Thoracic aorta (tissue), 2 donors: ENCODE data around the gene GEMIN5. TPM values are rescaled to one million over a fixed set of nuclear protein-coding genes. Genes with fewer than 3 reads are reported as not detected.

Experiments used
- ATAC-seq: fragments of 150-250 bp; one replicate; pipeline ENCODE4 v1.8.0; 2017; ENCODE audit warnings: low read depth; ENCODE audit not compliant: insufficient number of reproducible peaks, low FRiP score
- DNase-seq: peaks from one replicate; pipeline ENCODE4 v3.0.0-alpha.2; 2020; ENCODE audit warnings: low spot score
- H3K27ac ChIP-seq, 2 donors: fragments of 200-600 bp; sonication (generic); 1 replicate in 1 of 2; 2 replicates in 1 of 2; pipeline ENCODE4 v1.5.1; 2016; ENCODE audit warnings: mild to moderate bottlenecking in 2 of 2, moderate library complexity in 2 of 2
- H3K27me3 ChIP-seq: fragments of 200-600 bp; sonication (generic); replicated peaks from 2 replicates; pipeline ENCODE4 v1.6.0; 2016; ENCODE audit warnings: mild to moderate bottlenecking; ENCODE audit not compliant: insufficient read depth
- H3K36me3 ChIP-seq: fragments of 200-600 bp; sonication (generic); one replicate; pipeline ENCODE4 v1.5.1; 2016
- H3K4me1 ChIP-seq, 2 donors: fragments of 200-600 bp; sonication (generic); 1 replicate in 1 of 2; 2 replicates in 1 of 2; pipeline versions ENCODE4 v1.5.1 to v1.6.0; 2016; ENCODE audit warnings: low read depth in 2 of 2, mild to moderate bottlenecking in 1 of 2; ENCODE audit not compliant: control insufficient read depth in 1 of 2
- H3K4me3 ChIP-seq: fragments of 200-600 bp; sonication (generic); 2 replicates; pipeline ENCODE4 v1.5.1; 2016; ENCODE audit warnings: mild to moderate bottlenecking
- H3K9me3 ChIP-seq: fragments of 200-600 bp; sonication (generic); 2 replicates; pipeline ENCODE4 v1.5.1; 2016
- CTCF ChIP-seq: fragments of 200-600 bp; sonication (generic); IDR thresholded peaks from one replicate; pipeline ENCODE4 v1.5.1; 2019; ENCODE audit warnings: antibody characterized with exemption
- total RNA-seq, 2 donors: library from RNA; depleted of rRNA; stranded (reverse); fragments of >200 nt; gene quantifications; one replicate each; pipeline versions ENCODE4 v1.1.0 to v1.2.3, GENCODE V29; 2016

The GEMIN5 gene
- total RNA-seq, 2 donors from 2014 or later, result 13.4 to 21.0 TPM

GRCh38 chr5:154884424-154884823 is 53.6 kb downstream of the GEMIN5 start:
- DNase-seq (no peak), ATAC-seq (no peak)
- TF ChIP-seq CTCF, result no peak
- H3K27ac ChIP-seq, result no peak overlapping the region
- no peak overlapping the region for H3K4me3 ChIP-seq
- H3K36me3 ChIP-seq, result peaks cover 45% of the 10 kb centered on the region
- no peaks in the 10 kb centered on the region for H3K4me1 ChIP-seq
- peaks cover 18% of the 10 kb centered on the region for H3K9me3 ChIP-seq
- H3K27me3 ChIP-seq, result no peaks in the 10 kb centered on the region

- H3K36me3 ChIP-seq, result peaks cover 29% of the 10 kb centered on the region
- no peak for ATAC-seq
Observed at GRCh38 chr5:154881986-154882385, 56.0 kb downstream of the GEMIN5 start.

GRCh38 chr5:154878642-154879335 is 59.2 kb downstream of the GEMIN5 start:
- no peak for ATAC-seq
- no peak overlapping the region for H3K4me3 ChIP-seq
- no peak for DNase-seq
- H3K36me3 ChIP-seq, result peaks cover 31% of the 10 kb centered on the region
- H3K27me3 ChIP-seq, result no peaks in the 10 kb centered on the region
- no peak for TF ChIP-seq CTCF
- H3K4me1 ChIP-seq, result peaks cover 0 to 5% of the 10 kb centered on the region in 2 donors
- no peak overlapping the region for H3K27ac ChIP-seq
- peaks cover 16% of the 10 kb centered on the region for H3K9me3 ChIP-seq

More at GRCh38 chr5:154881986-154882385, 56.0 kb downstream of the GEMIN5 start:
- DNase-seq, result no peak
- peaks cover 32% of the 10 kb centered on the region for H3K9me3 ChIP-seq
- TF ChIP-seq CTCF, result no peak
- H3K27ac ChIP-seq, result no peak overlapping the region
- H3K4me3 ChIP-seq, result no peak overlapping the region
- H3K27me3 ChIP-seq, result no peaks in the 10 kb centered on the region
- no peaks in the 10 kb centered on the region for H3K4me1 ChIP-seq

- no peak for DNase-seq
- peaks cover 0 to 20% of the 10 kb centered on the region in 2 donors for H3K4me1 ChIP-seq
Observed at GRCh38 chr5:154873791-154874331, 64.2 kb downstream of the GEMIN5 start.

More at GRCh38 chr5:154873791-154874331, 64.2 kb downstream of the GEMIN5 start:
- TF ChIP-seq CTCF, result no peak
- Histone ChIP-seq H3K9me3 (peaks cover 9% of the 10 kb centered on the region), H3K36me3 (peaks cover 45% of the 10 kb centered on the region), H3K27me3 (no peaks in the 10 kb centered on the region), H3K4me3 (no peak overlapping the region), H3K27ac (peak overlapping the region; percentile 65 to 74)
- ATAC-seq, result no peak
